ENCODE data around the gene AHCY. TPM values are rescaled to one million over a fixed set of nuclear protein-coding genes. Genes with fewer than 3 reads are reported as not detected.
"Not testable (repeated sequence)": the region's sequence is repeated elsewhere in the genome, so short reads cannot be mapped to it uniquely, and the experiment has no call there.

Gene AHCY
- polyA plus RNA-seq, 1 donor = 179 TPM

DNA sequence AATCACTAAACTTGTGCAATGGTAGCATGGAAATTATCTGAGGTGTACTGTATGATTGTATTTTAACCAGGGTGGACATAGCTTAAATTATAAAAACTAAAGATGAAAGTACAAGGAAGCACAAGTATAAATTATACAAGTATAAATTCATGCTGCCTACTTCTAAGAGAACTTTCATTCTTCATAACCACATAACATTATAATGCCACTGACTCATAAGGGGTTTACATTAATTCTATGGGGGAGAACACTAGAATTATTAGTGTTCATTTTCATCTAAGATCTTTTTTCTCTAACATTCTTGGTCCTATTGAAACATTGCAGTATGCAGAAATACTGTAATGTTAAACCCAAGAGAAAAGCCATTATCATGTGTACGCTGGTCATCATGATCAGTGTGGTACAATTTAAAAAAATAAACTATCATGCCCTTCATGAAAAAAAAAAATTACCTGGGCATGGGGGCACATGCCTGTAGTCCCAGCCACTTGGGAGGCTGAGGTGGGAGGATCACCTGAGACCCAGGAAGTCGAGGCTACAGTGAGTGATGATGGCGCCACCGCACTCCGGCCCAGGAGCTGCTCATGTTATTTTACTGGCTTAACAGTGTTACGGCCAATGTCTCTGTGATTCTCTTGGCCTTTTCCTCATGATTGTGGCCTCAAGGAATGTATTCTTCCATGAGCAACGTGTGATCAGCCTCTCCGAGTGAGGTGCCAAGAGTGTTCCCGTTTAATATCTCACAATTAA is 25.9 kb upstream of the AHCY start:
- DNase-seq = no peak

DNA sequence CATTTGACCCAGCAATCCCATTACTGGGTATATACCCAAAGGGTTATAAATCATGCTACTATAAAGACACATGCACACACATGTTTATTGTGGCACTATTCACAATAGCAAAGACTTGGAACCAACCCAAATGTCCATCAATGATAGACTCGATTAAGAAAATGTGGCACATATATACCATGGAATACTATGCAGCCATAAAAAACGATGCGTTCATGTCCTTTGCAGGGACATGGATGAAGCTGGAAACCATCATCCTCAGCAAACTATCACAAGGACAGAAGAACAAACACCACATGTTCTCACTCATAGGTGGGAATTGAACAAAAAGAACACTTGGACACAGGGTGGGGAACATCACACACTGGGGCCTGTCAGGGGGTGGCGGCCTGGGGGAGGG is 25.1 kb upstream of the AHCY start:
- DNase-seq = not testable (repeated sequence)

DNA sequence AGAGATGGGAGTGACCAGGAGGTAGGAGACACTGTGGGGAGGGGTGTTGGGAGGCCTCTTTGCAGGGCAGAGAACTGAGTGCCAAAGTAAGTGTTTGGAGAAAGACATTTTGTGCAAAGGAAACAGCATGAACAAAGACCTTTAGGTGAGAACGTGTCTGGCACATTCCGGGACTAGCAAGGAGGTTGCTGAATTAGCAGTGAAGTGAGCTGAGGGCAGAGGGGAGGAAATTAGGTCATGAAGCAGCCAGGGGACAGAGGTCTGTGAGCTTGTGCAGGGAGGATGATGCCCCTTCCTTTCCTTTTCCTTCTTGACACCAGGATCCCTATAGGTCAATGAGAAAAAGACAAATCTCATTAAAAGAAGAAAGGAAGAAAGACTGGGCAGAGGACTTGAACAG is 21.4 kb upstream of the AHCY start:
- no peak for DNase-seq

DNA sequence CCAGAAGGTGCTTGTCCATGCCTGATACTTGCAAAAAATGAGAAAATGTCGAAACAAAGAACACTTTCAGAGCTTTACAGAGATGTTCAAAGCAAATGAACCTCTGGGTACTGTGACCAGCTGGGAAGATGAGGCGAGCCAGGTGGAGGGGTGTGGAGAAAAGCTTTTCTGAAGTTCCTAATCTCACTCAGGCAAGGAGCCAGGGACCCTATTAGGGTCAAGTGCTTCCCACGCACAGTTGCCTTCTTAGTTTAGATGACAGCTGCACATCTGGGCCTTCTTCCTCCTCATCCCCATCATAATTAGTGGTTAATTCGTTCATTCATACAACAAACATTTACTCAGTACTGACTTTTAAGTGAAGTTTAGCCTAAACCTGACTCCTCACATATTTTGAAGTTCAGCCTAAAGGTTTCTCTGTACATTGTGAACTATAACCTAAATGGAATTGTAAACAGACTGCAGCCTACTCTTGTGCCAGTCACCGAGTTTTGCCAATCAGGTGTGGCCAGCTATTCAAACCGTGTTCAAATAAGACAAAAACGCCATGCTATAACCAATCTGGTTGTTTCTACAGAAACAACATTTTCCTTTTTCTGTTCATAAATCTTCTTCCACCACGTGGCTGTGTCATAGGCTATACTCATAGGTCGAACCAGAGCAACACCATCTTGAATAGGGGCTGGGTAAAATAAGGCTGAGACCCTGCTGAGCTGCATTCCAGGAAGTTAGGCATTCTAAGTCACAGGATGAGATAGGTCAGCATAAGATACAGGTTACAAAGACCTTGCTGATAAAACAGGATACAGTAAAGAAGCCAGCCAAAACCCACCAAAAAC is 19.3 kb upstream of the AHCY start:
- no peak for DNase-seq

DNA sequence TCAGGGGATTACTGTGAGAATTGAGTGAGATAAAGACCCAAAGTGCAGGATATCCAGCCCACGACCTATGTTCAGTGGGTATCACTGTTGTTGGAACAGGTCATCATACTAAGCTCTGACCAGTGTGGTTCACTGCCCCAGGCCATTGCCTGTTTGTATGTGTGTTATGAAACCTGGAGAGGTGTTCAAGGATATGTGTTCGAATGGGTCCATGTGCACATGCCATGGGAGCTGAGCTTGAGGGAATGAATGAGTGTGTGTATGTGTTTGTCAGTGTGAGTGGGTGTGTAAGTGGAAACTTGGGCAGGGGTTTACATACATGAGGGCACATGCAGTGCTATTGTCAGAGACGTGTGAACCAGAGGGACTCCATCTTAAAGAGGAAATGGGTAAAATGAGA is 17.7 kb upstream of the AHCY start:
- no peak for DNase-seq

DNA sequence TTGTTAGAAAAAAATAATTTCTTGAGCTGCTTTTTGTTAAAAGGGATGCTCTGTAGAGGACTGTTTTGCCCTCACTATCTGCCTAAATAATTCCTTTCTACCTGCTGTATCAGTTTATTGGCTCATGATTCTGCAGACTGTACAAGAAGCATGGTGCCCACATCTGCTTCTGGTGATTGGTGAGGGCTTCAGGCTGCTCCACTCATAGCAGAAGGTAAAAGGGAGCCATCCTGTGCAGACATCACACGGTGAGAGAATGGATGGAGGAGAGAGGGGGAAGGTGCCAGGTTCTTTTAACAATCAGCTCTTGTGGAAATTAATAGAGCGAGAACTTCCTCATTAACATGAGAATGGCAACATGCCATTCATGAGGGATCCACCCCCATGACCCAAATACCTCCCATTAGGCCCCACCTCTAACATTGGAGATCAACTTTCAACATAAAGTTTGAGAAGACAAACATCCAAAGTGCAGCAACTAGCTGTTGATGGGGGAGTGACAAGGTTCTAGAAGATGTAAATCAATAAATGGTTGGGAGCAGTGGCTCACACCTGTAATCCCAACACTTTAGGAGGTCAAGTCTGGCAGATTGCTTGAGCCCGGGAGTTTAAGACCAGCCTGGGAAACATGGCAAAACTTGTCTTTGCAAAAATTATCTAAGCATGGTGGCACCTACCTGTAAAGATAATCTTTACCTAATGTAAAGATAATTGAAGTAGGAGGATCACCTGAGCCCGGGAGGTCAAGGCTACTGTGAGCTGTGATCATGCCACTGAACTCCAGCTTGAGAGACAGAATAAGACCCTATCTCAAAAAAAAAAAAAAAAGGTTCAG is 15.7 kb upstream of the AHCY start:
- DNase-seq = no peak

DNA sequence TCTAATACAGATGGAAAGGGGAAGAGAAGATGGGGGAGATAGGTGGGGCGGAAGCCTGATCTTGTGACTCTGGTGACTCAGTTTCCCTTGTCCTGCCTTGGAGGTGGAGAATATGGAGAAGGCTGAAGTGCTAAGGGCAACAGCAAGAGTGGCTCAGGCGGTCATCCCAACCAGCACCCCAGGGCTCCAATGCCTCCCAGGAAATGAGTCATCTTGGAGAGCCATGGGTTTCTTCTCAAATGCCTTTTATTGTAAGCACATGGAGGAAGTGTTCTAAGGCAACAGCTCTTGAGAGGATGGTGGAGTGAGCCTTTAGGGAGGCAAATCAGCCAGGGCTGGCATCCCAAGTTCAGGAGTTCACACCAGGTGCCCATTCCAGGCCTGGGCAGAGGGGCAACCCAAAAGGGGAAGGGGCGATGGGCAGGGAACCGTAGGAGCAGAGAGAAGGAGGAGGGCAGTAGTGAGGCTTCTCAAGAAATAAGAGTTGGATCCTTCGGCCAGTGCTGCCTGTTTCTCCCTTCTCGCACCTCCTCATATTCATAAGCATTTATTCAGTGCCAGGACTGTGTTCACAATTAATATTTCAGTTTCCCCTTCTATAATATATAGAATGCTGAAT is 13.2 kb upstream of the AHCY start:
- no peak for DNase-seq

DNA sequence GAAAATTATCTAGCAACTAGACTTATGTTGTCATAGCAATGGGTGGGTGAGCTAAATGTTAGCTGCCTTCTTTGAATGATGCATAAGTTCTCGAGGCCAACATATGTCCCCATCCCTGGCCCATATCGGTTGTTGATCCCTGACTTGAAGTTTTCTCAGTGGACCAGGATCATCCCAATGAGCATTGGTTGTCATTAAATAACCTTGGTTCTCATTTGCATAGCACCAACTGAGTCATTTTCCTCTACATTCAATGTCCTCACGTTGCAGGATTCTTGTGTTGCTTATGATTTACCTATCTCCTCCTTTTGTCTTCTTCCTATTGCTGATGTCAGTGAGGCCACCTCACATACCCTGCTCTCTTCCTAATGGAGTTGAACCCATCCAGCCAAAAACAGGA is 12.1 kb upstream of the AHCY start:
- DNase-seq = no peak

DNA sequence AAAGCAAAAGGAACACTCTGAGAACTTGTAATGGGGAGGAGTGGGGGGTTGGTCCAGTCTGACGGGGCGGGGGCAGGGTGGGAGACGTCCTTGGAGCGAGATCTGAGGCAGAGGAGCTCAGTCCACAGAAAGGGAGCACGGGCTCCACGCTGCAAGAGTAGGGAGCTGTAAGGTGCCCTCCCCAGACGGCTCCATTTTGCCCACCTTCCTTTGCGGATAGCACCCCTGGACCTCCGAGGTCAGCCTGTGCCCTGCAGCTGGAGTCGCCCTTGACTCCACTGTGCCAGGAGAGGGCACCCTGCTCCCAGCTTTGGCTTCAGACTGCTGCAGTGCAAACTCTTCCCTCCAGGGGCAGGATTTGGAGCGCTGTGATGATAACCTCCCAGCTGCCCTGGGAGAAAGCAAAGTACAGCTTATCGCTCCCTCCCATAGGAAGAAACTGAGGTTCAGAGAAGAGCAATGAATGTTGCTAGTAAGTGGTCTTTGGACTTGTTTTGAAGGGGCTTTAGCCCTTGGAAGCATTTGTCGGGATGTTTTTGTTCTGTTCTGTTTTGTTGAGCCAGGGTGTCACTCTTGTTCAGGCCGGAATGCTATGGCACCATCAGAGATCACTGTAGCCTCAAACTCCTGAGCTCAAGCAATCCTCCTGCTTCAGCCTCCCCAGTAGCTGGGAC is 9.5 kb upstream of the AHCY start:
- DNase-seq = peak; percentile 86

DNA sequence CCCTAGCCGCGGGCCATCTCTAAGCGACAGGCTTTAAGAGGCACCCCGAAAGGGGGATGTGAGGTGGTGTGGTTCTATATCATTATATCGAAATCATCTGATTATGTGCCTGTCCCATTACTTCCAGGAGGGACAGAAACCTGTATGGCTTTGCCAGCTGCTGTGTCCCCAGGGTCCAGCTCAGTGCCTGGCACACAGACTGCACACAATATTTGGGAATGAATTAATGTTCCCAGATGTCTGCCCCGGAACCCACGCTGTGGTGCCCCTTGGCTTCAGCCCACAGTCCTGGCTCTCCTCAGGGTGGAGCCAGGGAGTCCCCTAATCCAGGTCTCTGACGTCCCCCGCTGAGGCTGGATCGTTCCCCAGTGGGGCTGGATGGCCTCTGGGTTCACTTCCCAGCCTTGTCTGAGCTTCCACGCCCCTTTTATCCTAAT is 8.9 kb upstream of the AHCY start:
- DNase-seq = no peak

DNA sequence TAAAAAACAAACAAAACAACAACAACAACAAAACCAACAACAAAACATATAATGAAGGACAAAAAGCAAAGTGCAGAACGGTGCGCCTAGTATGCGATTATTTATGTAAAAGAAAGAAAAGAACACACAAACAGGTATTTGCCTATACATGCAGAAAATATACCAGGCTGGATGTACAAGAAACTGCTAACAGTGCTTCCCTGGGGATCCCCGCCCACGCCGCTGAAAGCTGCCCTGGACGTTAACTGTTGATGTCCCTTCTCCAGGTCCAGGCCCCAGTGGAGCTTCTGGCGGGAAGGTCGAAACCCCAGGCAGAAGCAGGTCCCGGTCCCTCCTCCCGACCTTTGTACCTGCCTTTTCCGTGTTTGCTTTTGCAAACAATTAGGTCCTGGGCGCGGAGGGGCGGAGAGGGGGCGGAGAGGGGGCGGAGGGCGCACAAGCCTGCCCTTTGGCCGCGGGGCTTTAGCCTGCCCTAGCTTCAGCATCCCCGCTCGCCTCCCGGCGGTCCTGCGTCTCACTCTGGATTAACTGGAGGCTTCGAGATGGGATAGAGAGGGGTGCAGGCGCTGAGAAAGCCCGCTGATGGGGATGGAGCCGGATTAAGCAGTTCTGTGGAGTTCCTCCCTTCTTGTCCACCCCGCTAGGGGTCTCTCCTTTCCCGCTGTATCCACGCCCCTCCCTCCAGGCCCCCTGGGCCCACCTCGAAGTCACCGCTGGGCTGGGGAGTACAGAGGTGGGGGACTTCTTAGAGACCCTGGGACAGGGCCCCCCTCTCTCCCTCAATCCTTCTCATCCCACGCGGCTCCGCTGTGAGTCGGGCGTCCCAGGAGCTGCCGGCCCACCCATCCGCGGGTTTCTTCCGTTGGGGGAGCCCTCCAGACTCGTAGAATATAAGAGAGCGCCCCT is 8.2 kb upstream of the AHCY start:
- DNase-seq = no peak

DNA sequence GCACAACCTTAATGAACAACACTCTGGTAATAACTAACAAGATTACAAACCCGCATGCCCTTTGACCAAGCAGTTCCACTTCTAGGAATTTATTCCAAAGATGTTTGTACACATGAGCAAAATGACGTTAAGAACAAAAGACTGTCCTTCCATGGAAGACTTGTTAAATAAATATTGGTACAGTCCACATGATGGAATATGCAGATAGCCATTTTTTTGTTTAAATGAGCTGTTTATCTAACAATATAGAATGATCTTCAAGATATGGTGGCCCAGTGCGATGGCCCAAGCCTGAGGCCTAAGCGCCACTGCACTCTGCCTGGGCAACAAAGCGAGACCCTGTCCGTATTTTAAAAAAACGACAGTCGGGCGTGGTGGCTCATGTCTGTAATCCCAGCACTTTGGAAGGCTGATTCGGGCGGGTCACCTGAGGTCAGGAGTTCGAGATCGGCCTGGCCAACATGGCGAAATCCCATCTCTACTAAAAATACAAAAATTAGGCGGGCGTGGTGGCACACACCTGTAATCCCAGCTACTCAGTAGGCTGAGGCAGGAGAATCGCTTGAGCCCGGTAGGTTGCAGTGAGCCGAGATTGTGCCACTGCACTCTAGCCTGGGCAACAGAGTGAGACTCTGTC is 7.4 kb upstream of the AHCY start:
- no peak for DNase-seq

DNA sequence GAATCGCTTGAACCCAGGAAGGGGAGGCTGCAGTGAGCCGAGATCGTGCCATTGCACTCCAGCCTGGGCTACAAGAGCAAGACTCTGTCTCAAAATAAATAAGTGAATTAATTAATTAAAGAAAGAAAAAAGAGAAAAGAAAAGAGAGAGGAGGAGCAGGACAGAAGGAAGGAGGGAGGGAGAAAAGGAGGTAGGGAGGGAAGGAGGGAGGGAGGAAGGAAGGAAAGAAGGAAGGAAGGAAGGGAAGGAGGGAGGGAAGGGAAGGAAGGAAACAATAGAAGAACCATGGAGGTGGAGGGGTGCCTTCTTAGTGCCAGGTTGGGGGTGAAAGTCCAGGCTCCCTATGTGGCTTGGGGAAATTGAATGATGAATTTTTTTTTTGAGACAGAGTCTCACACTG is 6.5 kb upstream of the AHCY start:
- no peak for DNase-seq

DNA sequence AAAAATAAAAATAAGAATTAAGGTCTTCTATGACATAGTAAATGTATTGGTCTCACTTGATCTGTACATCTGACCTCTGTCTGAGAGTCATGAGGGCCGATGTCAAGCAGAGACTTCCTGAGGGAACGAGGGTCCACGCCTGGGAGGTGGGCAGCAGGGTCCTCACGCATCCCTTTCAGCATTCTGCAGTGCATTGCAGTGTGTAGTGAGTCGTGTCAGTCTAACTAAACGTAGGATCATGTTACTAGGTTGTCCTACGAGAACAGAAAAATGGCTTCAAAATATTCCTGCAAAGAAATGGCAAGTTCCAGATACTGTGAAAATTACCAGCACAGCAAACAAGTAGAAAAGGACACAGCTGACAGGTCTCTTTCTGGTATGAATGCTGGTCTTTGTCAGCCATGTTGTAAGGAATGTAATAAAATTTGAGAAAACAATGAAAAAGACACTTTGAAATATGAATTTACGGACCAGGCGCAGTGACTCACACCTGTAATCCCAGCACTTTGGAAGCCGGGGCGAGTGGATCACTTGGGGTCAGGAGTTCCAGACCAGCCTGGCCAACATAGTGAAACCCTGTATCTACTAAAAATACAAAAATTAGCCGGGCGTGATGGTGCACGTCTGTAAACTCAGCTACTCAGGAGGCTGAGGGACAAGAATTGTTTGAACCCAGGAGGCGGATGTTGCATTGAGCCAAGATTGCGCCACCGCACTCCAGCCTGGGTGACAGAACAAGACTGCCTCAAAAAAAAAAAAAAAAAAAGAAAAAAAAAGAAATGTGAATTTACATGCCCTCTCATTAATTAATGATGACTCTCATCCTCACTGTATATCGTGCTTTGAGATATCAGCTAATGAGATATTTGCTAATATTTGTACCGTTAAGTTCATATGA is 2.4 kb upstream of the AHCY start:
- DNase-seq = no peak

DNA sequence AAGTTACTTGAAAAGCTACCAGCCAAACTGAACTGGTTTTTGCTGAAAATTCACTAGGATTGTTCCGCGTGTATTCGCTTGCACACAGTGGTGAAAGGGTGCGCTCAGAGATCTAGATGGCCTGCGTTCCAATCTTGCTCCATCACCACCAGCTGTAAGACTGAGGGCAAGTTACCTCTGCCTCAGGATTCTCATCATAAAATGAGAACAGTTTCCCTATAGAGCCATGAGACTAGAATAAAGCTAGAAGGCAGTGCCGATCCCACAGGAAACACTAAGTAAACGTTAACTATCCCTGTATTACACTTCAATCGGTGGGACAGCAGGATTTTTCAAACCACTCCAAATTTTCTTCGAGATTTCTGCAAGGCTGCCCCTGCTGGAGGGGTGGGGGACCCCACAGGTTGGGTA is 838 bp downstream of the AHCY start:
- no peak for DNase-seq

DNA sequence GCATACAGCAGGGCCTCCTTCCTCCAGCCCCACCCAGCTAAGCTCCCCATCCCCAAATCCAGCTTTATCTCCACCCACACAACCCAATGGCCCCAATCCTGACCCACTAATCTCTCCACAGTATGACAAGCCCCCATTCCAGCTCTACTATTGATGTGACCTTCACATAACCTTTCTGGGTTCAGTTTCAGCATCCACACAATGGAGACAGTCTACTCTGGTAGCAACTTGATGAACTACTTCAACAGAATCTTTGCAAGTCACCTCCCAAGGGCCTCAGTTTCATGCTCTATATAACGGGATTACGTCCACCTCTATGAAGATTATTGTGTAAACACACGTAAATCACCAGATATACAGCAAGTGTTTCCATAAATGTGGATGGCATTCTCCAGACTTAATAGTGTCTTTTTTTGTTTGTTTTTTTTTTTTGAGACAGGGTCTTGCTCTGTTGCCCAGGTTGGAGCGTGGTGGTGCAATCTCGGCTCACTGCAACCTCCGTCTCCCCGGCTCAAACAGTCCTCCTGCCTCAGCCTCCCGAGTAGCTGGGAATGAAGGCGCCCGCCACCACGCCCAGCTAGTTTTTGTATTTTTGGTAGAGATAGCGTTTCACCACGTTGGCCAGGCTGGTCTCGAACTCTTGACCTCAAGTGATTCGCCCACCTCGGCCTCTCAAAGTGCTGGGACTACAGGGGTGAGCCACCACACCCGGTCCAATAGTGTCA is 1.4 kb downstream of the AHCY start:
- no peak for DNase-seq

DNA sequence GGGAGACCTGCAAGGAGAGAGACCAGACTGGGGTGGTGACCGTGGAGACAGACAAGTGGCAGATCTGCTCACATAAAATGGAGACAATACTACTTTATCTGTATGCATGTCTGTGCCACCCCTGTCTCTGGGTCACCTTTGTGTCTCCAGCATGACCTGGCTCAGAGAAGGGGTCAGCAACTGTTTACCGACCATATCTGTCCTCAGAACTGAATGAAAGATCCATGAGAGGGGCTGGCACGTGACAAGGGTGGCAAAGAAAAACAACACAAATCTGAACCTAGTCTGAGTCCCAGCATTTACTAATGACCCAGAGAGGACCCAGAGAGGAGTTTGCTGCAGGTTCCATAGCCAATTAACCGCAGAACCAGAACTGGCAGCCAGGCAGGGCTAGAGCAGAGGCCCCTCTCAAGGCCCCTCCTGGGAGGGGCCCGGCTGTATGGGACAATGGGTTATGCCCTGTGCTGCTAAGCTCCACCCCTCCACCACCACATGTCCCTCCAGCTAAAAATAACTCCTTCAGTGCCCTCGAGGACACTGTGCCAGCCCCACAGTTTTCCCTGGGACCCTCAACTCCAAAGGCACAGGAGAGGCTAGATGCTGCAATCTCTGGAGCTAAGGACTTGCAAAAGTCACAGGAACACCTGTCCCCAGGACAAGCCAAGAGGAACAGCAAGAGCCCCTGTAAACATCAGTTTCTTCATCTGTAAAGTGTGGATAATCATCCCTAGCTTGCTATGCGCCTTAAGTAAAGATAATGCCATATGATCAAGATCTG is 2.2 kb downstream of the AHCY start:
- no peak for DNase-seq

Data from left kidney (tissue), 2 donors.